NCI-H2196 treated with DMSO at 0.1 percent for 48 hours (cell line): ENCODE measurements around the gene CLDND2.
"Not testable (repeated sequence)": the region's sequence is repeated elsewhere in the genome, so short reads cannot be mapped to it uniquely, and the experiment has no call there.

Source experiments
- DNase-seq: peaks from one replicate; lab custom pipeline; 2025; ENCODE audit not compliant: unreplicated experiment; lab: John Stamatoyannopoulos, UW

Gene CLDND2

GRCh38 chr19:51368366-51369282 is at the start of gene CLDND2:
Gene CLDND2 (minus strand): TSS chr19:51369003. CDS start chr19:51368577, 426 bp downstream.
- DNase-seq, result no peak

DNA sequence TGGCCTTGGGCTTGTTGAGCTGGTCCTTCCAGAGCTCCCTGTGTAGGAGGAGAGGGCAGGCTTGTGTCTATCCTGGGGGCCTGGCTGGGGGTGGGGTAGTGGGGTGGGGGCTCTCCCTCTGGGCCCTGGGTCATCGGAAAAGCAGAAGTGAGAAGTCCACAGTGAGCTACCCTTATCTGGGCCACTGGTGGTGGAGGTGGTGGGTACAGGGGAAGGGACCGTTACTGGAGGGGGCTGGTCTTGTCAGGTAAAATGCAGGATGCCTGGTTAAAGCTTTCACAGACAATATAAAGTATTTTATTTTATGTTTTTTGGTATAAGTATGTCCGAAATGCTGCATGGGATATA is 49.0 kb upstream of the CLDND2 start:
- no peak for DNase-seq

DNA sequence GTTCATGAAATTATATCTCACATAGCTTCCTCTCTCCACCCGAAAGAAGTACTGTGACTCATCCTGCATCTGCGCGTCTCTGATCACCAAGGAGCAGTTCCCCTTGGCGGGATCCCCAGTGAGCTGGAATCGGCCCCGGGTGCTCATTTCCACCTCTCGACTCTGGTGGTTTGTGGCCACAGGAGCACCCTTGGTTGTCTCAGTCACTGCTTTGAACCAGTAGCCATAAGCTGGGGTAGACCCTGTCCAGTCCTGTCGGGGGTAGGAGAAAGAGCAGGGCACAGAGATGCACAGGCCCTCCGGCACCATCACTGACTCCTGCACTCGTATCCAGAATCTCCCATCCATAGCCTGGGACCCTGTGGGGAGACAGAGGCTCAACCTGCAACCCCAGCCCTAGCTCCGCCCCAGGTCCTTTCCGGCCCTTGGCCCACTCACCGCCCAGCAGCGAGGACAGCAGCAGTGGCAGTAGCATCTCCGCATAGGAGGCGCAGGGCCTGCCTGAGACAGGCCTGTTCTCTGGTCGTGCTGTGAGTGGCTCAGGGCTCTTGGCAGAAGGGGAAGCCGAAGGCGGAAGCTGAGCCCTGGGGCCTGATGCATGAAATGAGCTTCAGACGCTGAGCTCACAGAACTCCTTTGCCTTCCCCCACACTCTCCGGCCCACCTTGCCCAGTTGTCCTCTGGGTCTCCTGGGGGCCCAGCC is 48.5 kb upstream of the CLDND2 start, which contains the start of gene SIGLEC10:
TSS of gene SIGLEC10 (minus strand) at position 536 of the 703 bp plus-strand sequence. CDS start at position 475, 61 bp downstream.
- DNase-seq, result no peak

- DNase-seq, result not testable (repeated sequence)
Measured at GRCh38 chr19:51416422-51416821, 47.6 kb upstream of the CLDND2 start.

DNA sequence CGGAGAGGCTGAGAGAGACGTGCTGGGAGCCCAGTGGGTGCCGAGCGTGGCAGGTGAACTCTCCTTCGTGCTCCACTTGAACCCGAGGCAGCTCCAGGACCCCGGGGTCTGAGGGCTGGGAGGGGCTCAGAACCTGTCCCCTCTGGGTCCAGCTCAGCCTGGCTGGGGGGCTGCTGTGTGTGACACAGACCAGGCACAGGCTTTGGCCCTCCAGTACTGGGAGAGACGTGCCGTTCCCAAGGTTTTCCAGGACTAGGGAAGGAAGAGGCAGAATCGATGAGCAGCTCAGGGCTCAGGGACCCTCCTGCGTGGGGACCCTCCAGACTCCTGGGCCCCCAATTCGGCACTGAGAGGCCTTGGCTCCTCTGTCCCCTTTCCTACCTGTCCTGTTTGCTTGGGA is 46.4 kb upstream of the CLDND2 start:
- DNase-seq, result no peak

- no peak for DNase-seq
Measured at GRCh38 chr19:51410950-51411748, 42.3 kb upstream of the CLDND2 start.

DNA sequence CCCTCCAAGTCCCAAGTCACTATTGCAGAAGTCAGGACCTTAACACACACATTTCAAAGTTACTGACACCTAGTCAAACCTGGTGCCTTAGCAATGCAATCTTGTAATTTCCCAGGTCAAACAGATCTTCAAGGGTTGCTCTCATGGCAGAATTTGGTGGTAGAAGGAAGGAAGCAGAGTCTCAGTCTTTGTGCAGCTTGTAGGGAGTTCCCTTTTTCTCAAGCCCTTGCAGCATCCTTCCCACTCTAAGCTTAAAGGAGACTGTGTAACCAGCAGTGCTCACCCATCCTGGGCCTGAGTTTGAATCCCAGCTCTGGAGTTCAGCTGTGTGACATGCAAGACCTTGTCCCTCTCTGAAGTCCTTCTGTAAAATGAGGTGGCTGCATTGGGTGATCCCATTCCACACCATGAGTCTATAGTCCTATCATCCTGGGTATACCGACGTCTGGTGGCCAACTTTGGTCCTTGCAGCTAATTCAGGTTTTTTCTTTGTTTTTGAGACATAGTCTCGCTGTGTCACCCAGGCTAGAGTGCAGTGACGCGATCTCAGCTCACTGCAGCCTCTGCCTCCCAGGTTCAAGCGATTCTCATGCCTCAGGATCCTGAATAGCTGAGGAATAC is 38.8 kb upstream of the CLDND2 start:
- no peak for DNase-seq

GRCh38 chr19:51402117-51402516 is 33.3 kb upstream of the CLDND2 start:
- DNase-seq, result no peak

DNA sequence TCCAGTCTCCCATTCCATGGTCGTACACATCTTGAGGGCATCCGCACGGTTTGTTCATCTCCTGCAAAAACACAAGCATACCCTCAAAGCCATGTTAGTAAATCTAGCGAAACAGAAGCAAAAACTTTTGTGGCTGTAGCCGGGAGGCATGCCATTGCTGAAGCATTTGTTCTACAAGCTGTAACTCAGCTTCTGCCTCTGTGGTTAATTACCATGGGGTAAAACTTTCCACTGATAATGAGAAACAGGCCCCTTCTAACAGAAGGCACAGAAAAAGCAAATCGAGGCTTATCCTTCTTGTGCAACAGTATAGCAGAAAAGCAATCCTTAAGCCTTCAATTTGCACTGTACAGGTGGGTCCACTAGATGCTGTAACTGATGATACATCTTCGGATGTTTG is 31.1 kb upstream of the CLDND2 start:
- DNase-seq, result not testable (repeated sequence)

GRCh38 chr19:51399231-51399630 is 30.4 kb upstream of the CLDND2 start:
- DNase-seq, result no peak

DNA sequence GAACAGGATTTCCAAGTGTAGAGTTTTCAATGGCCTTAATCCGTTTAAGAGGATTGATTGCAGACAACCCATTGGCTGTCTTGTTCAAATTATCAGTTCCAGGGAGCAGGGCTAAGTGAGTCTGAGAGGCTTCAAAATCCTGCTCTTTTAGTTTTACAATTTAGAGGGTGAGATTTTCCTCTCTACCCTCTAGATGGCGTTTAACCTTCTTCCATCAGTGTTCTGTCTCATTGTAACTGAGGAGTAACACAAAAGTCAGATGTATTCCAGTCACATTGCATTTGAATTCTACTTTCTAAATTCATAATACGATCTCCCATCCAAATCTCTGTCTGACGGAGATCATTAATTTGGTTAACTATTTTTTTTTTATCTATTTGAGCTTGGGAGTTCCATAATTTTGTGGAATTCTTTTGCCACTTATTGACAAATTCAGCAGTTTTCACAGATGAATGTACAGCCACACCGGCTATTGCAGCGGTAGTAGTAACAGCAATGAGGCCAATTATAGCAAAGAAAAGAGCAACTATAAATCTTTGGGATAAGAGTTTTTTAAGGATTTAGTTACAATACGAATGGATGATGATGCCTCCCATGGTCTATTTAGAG is 29.4 kb upstream of the CLDND2 start:
- no peak for DNase-seq

- DNase-seq, result not testable (repeated sequence)
Measured at GRCh38 chr19:51397453-51397852, 28.6 kb upstream of the CLDND2 start.

DNA sequence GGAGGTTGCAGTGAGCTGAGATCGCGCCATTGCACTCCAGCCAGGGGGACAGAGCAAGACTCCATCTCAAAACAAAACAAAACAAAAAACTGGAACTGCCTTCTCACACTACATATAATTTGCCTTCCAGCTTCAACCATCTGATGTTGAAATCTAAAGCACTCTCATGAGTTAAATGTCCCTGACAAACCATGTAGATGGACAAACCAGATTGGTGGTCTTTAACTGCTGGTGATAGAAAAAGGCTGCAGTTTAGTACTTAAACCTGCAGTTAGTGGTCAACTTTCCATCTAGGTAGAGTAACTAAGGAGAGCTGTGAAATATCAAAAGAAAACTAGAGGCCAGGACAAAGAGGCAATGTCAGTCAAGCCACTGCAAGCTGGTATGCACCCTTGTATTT is 27.4 kb upstream of the CLDND2 start:
- DNase-seq, result no peak

GRCh38 chr19:51394050-51394836 is 25.4 kb upstream of the CLDND2 start:
- no peak for DNase-seq

- DNase-seq, result no peak
Measured at GRCh38 chr19:51392701-51393100, 23.9 kb upstream of the CLDND2 start.

DNA sequence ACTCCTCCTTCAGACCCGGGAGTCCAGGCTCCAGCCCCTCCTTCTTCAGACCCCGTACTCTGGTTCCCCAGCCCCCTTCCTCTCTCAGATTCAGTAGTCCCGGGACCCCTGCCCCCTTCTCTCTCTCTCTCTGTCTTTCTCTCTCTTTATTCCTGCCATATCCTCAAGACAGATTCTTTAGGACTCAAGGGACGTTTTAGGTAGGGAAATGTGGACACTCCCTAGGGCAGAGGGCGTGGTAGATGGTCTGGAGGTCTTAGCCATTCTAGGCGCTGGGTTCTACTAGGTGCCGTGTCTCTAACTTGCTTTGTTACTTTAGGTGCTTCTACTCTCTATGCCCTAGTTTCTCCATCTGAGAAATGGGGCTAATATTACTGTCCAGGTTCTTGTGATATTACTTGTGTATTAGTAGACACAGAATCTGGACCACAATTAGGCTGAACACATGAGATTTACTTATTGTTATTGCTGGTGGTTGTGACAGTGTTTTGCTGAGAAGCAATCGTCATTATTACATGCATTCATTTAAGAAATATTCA is 22.3 kb upstream of the CLDND2 start:
- no peak for DNase-seq

- DNase-seq, result no peak
Measured at GRCh38 chr19:51389143-51389542, 20.3 kb upstream of the CLDND2 start.

- no peak for DNase-seq
Measured at GRCh38 chr19:51387924-51388389, 19.2 kb upstream of the CLDND2 start, which contains the start of gene LIM2. Gene LIM2 (minus strand): TSS chr19:51387974. CDS start chr19:51387443, 531 bp downstream.

- no peak for DNase-seq
Measured at GRCh38 chr19:51386882-51387520, 18.2 kb upstream of the CLDND2 start.
